HG03460 (cell line): ENCODE results near the gene CIT.
"Not testable (repeated sequence)": the region's sequence is repeated elsewhere in the genome, so short reads cannot be mapped to it uniquely, and the experiment has no call there.

Experiments used
- ATAC-seq: cut with Tn5 transposase; IDR thresholded peaks from one replicate; pipeline ENCODE4 v1.9.1; 2021; ENCODE audit not compliant: unreplicated experiment

Gene CIT

GRCh38 chr12:119660076-119660475, 217.0 kb downstream of the CIT start:
- ATAC-seq = no peak

GRCh38 chr12:119659289-119659897, 217.7 kb downstream of the CIT start:
- no peak for ATAC-seq

GRCh38 chr12:119658166-119658565, 219.0 kb downstream of the CIT start:
- not testable (repeated sequence) for ATAC-seq

GRCh38 chr12:119657001-119657400, 220.1 kb downstream of the CIT start:
- not testable (repeated sequence) for ATAC-seq

- ATAC-seq = no peak
Measured at GRCh38 chr12:119652665-119653064, 224.5 kb downstream of the CIT start.

- ATAC-seq = no peak
Measured at GRCh38 chr12:119649202-119649808, 227.8 kb downstream of the CIT start.

GRCh38 chr12:119645535-119646059, 231.5 kb downstream of the CIT start:
- no peak for ATAC-seq

- ATAC-seq = no peak
Measured at GRCh38 chr12:119644930-119645329, 232.2 kb downstream of the CIT start.

- ATAC-seq = no peak
Measured at GRCh38 chr12:119642986-119643385, 234.1 kb downstream of the CIT start.
